ENCODE results near the gene NUDT16. TPM values are rescaled to one million over a fixed set of nuclear protein-coding genes. Genes with fewer than 3 reads are reported as not detected.
"Not testable (repeated sequence)": the region's sequence is repeated elsewhere in the genome, so short reads cannot be mapped to it uniquely, and the experiment has no call there.

Gene NUDT16
- total RNA-seq, 2 donors from 2014 or later = 15.2 to 21.1 TPM

GRCh38 chr3:131356006-131356595 is 25.5 kb upstream of the NUDT16 start:
- Histone ChIP-seq H3K9ac (ENCODE audit: extremely low read depth, low read length, poor library complexity, severe bottlenecking) (no peak overlapping the region), H3K27me3 (ENCODE audit: control insufficient read depth, insufficient read depth, low read length, poor library complexity, severe bottlenecking) (no peaks in the 10 kb centered on the region), H3K27ac (ENCODE audit: low read depth, low read length) (no peak overlapping the region), H3K4me1 (ENCODE audit: control insufficient read depth, insufficient read depth, low read length) (no peaks in the 10 kb centered on the region), H3K36me3 (ENCODE audit: control insufficient read depth, insufficient read depth, low read length) (no peaks in the 10 kb centered on the region), H3K4me3 (ENCODE audit: low read length) (no peak overlapping the region), H3K9me3 (ENCODE audit: control insufficient read depth, low read length) (no peaks in the 10 kb centered on the region)
- Mint-ChIP-seq H3K4me1 (peaks cover 6% of the 10 kb centered on the region), H3K9me3 (no peaks in the 10 kb centered on the region), H3K27me3 (ENCODE audit: insufficient read depth) (no peaks in the 10 kb centered on the region), H3K27ac (no peak overlapping the region), H3K36me3 (ENCODE audit: low read depth) (peaks cover 5% of the 10 kb centered on the region), H3K4me3 (no peak overlapping the region)
- WGBS, 2 experiments (ENCODE audit: insufficient coverage in 1 of 2, insufficient read length in 1 of 2) = 93 to 94% methylated on average over 2 to 5 of the region's 5 CpGs
- TF ChIP-seq CTCF (conservative IDR thresholded peaks at IDR 0.05) = no peak
- DNase-seq = no peak

- WGBS, 2 experiments (ENCODE audit: insufficient coverage in 1 of 2, insufficient read length in 1 of 2) = 92% methylated on average over 1 of the region's 1 CpG; no CpG with 5 or more reads in 1 of the 2 experiments
- H3K27ac Mint-ChIP-seq = no peak overlapping the region
Measured at GRCh38 chr3:131357275-131357674, 24.3 kb upstream of the NUDT16 start.

GRCh38 chr3:131360191-131360755 is 21.3 kb upstream of the NUDT16 start:
- no peak for DNase-seq
- no peak overlapping the region for H3K27ac ChIP-seq (ENCODE audit: low read depth, low read length)
- WGBS, 2 experiments (ENCODE audit: insufficient coverage in 1 of 2, insufficient read length in 1 of 2) = 94 to 96% methylated on average over 2 to 4 of the region's 4 CpGs

More at GRCh38 chr3:131357275-131357674, 24.3 kb upstream of the NUDT16 start:
- peaks cover 6% of the 10 kb centered on the region for H3K4me1 Mint-ChIP-seq
- no peaks in the 10 kb centered on the region for H3K9me3 ChIP-seq (ENCODE audit: control insufficient read depth, low read length)
- peaks cover 5% of the 10 kb centered on the region for H3K36me3 Mint-ChIP-seq (ENCODE audit: low read depth)
- H3K27ac ChIP-seq (ENCODE audit: low read depth, low read length) = no peak overlapping the region
- no peaks in the 10 kb centered on the region for H3K27me3 Mint-ChIP-seq (ENCODE audit: insufficient read depth)
- no peak overlapping the region for H3K4me3 ChIP-seq (ENCODE audit: low read length)
- H3K27me3 ChIP-seq (ENCODE audit: control insufficient read depth, insufficient read depth, low read length, poor library complexity, severe bottlenecking) = no peaks in the 10 kb centered on the region
- no peaks in the 10 kb centered on the region for H3K9me3 Mint-ChIP-seq
- DNase-seq = no peak
- no peak overlapping the region for H3K4me3 Mint-ChIP-seq
- no peaks in the 10 kb centered on the region for H3K4me1 ChIP-seq (ENCODE audit: control insufficient read depth, insufficient read depth, low read length)
- TF ChIP-seq CTCF (conservative IDR thresholded peaks at IDR 0.05) = no peak
- H3K36me3 ChIP-seq (ENCODE audit: control insufficient read depth, insufficient read depth, low read length) = no peaks in the 10 kb centered on the region
- H3K9ac ChIP-seq (ENCODE audit: extremely low read depth, low read length, poor library complexity, severe bottlenecking) = no peak overlapping the region

GRCh38 chr3:131361066-131361463 is 20.5 kb upstream of the NUDT16 start:
- H3K4me1 ChIP-seq (ENCODE audit: control insufficient read depth, insufficient read depth, low read length) = not testable (repeated sequence)
- 87 to 93% methylated on average over 3 to 7 of the region's 7 CpGs for WGBS, 2 experiments (ENCODE audit: insufficient coverage in 1 of 2, insufficient read length in 1 of 2)

More at GRCh38 chr3:131360191-131360755, 21.3 kb upstream of the NUDT16 start:
- H3K9ac ChIP-seq (ENCODE audit: extremely low read depth, low read length, poor library complexity, severe bottlenecking) = no peak overlapping the region
- Mint-ChIP-seq H3K4me1 (peaks cover 14% of the 10 kb centered on the region), H3K27me3 (ENCODE audit: insufficient read depth) (no peaks in the 10 kb centered on the region), H3K4me3 (no peak overlapping the region), H3K9me3 (peaks cover under 1% of the 10 kb centered on the region), H3K27ac (no peak overlapping the region), H3K36me3 (ENCODE audit: low read depth) (peaks cover 7% of the 10 kb centered on the region)
- H3K4me1 ChIP-seq (ENCODE audit: control insufficient read depth, insufficient read depth, low read length) = no peaks in the 10 kb centered on the region
- no peak overlapping the region for H3K4me3 ChIP-seq (ENCODE audit: low read length)
- H3K9me3 ChIP-seq (ENCODE audit: control insufficient read depth, low read length) = no peaks in the 10 kb centered on the region
- H3K36me3 ChIP-seq (ENCODE audit: control insufficient read depth, insufficient read depth, low read length) = no peaks in the 10 kb centered on the region
- no peak for TF ChIP-seq CTCF (conservative IDR thresholded peaks at IDR 0.05)
- no peaks in the 10 kb centered on the region for H3K27me3 ChIP-seq (ENCODE audit: control insufficient read depth, insufficient read depth, low read length, poor library complexity, severe bottlenecking)

More at GRCh38 chr3:131361066-131361463, 20.5 kb upstream of the NUDT16 start:
- H3K36me3 Mint-ChIP-seq (ENCODE audit: low read depth) = peaks cover 13% of the 10 kb centered on the region
- peaks cover 14% of the 10 kb centered on the region for H3K4me1 Mint-ChIP-seq
- not testable (repeated sequence) for H3K27me3 Mint-ChIP-seq (ENCODE audit: insufficient read depth); H3K9ac ChIP-seq (ENCODE audit: extremely low read depth, low read length, poor library complexity, severe bottlenecking); H3K27ac ChIP-seq (ENCODE audit: low read depth, low read length); H3K36me3 ChIP-seq (ENCODE audit: control insufficient read depth, insufficient read depth, low read length); H3K9me3 ChIP-seq (ENCODE audit: control insufficient read depth, low read length); H3K27me3 ChIP-seq (ENCODE audit: control insufficient read depth, insufficient read depth, low read length, poor library complexity, severe bottlenecking); H3K9me3 Mint-ChIP-seq
- peak overlapping the region; percentile 76 for H3K4me3 ChIP-seq (ENCODE audit: low read length)
- peak; percentile 57 for DNase-seq
- peak overlapping the region; percentile 83 for H3K4me3 Mint-ChIP-seq
- H3K27ac Mint-ChIP-seq = peak overlapping the region; percentile 84
